HG02588 (cell line): ENCODE results near the gene TUBB.

Experiments used
- ATAC-seq: cut with Tn5 transposase; IDR thresholded peaks from one replicate; pipeline ENCODE4 v1.9.1; 2021; ENCODE audit warnings: mild to moderate bottlenecking, moderate library complexity; ENCODE audit not compliant: unreplicated experiment

Gene TUBB

GRCh38 chr6:30686908-30687658 is 33.1 kb upstream of the TUBB start:
- peak; percentile 38 for ATAC-seq

GRCh38 chr6:30687659-30688431 is 32.3 kb upstream of the TUBB start:
- ATAC-seq = no peak

GRCh38 chr6:30688569-30688968 is 31.6 kb upstream of the TUBB start:
- ATAC-seq = no peak

- no peak for ATAC-seq
Observed at GRCh38 chr6:30689022-30689865, 30.9 kb upstream of the TUBB start.

GRCh38 chr6:30689985-30690384 is 30.2 kb upstream of the TUBB start:
- no peak for ATAC-seq

- ATAC-seq = peak; percentile 30
Observed at GRCh38 chr6:30690403-30691207, 29.5 kb upstream of the TUBB start, which contains the start of gene NRM. Gene NRM, minus strand, starts transcription at chr6:30690984. Its CDS starts 10 bp downstream, at chr6:30690974.

- no peak for ATAC-seq
Observed at GRCh38 chr6:30691208-30691847, 28.8 kb upstream of the TUBB start.

GRCh38 chr6:30696432-30696831 is 23.7 kb upstream of the TUBB start:
- ATAC-seq = no peak

- ATAC-seq = no peak
Observed at GRCh38 chr6:30700340-30700739, 19.8 kb upstream of the TUBB start.

GRCh38 chr6:30703011-30703410 is 17.1 kb upstream of the TUBB start:
- ATAC-seq = no peak

- ATAC-seq = no peak
Observed at GRCh38 chr6:30703821-30704220, 16.3 kb upstream of the TUBB start.

- no peak for ATAC-seq
Observed at GRCh38 chr6:30705620-30706019, 14.5 kb upstream of the TUBB start.

- ATAC-seq = no peak
Observed at GRCh38 chr6:30707281-30707850, 12.8 kb upstream of the TUBB start.

- no peak for ATAC-seq
Observed at GRCh38 chr6:30709101-30709868, 10.9 kb upstream of the TUBB start.

- ATAC-seq = no peak
Observed at GRCh38 chr6:30711758-30712380, 8.3 kb upstream of the TUBB start.

- ATAC-seq = no peak
Observed at GRCh38 chr6:30712441-30712945, 7.7 kb upstream of the TUBB start.

- ATAC-seq = no peak
Observed at GRCh38 chr6:30714263-30714662, 5.9 kb upstream of the TUBB start.

GRCh38 chr6:30716879-30717128 is 3.3 kb upstream of the TUBB start:
- ATAC-seq = no peak
